GM19240 (cell line): ENCODE results near the gene ARCN1.

ENCODE experiments used
- DNase-seq: peaks from one replicate; pipeline ENCODE4 v3.0.0; 2011; ENCODE audit warnings: low spot score; ENCODE audit not compliant: insufficient read length

Gene ARCN1

DNA sequence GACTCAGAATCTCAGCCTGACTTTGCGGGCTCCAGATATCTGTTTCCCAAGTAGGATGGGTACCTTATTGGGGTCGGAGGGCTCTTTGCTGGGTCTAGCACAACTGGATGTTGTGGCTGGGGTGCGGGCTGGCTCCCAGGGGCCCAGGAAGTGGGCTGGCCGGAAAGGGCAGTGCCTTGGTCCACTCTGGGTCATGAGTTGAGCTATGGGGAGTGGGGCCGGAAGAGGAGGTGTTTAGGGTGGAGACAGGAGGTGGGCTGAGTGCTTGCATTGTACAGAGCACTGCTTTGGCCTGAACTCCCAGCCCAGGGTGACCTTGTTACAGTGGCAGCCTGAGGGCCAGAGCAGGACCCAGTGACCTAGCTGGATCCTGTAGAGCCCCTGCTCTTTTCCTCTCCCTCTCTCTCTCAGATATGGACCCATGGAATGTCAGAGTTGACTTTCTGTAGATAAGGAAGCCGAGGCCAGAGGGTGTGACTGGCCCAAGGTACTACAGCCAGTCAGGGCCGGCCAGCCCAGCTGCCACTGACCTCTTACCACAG, 48.4 kb downstream of the ARCN1 start:
- DNase-seq, result no peak

DNA sequence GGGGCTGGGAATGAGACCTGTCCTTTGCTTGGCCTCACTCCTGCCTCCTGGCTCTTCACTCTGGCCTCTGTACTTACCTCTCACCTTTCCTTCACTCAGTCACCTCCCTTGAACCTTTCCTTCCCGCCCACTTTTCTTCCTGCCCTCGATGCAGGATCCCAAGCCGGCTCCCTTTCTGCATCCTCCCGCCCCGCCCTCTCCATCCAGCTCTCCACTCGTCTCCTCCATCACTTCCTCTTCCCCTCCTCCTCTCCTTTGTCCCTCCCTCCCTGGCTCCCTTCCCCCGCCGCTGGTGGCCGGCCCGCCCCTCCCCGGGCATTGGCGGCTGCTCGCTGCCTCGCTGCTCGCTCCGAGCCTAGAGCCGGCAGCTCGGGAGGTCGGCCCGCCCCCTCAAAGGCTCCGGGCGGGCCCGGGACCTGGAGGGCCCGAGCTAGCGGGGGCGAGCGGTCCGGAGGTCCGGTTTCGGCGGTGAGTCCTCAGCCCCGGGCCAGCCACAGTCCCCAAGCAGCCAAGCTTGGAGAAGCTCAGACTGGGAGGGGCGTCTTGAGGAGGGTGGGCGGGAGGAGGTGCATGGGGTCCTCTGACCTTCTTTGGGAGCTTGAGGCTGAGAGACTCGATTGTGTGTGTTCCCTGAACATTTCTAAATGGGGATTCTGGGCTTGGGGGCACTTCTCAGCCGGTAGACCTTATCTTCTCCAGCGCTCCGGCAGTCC, 49.0 kb downstream of the ARCN1 start:
- DNase-seq, result no peak

DNA sequence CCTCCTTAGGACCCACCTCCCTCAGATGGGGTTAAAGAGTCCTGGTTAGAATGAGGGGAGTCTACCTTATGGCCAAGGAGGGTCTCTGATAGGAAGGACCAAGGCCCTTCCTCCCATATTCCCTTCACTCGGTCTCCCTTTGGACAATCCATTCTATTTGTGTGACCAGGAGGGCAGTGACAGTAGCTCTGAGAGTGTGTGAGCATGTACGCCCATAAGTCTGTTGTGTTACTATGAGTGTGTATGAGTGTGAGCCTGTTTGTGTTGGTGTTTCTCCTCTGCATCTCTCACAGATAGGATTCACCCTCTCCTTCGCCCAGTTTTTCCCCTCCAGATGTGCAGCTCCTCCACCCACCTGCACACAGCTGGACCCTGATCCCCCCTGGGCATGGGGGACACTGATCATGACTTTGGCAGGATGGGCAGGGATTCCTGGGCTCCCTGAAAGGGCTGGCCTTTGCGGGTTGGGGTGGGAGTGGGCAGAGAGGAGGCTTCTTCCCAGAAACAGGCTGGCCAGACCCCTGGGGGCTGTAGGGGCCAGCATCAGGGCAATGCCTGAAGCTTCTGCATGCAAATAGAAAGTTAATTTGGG, 49.7 kb downstream of the ARCN1 start:
- no peak for DNase-seq

DNA sequence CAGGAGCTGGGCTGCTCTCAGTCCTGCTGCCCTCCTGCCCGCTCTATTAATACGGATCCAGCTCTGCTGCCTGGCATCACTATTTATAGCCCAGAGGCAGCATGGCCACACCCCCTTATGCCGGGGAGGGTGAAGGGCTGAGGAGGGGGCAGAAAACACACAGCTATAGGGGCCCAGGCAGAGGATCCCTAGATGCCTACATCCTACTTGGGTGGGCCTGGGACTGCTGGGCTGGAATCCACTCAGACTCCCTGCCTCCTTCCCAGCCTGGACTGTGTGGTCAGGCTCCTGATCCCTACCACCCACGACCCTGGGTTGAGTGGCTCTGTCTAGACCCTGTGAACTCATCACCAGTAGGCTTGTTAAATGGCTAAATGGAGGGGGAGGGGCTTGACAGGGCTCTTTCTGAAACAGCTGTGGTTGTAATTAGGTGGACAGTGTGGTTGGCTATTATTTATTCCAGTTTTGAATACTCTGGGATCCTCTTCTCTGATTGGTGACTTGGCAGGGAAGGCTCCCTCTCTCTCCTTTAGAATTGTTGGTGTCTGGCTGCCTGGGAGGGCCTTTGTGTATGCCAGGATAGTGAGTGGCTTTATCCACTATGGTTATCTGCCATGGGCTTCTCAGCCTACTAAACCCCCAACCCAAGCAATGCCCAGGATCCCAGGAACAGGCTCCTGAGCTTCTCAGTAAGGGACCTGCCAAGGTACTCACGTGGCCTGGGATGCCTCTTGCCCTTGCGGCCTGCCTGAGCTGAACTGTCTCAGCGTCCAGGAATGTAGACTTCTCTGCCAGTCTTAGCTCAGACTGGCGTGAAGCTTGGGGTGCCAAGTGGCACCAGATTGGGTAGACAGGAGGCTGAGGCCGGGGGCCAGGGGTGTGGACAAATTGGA, 50.4 kb downstream of the ARCN1 start:
- no peak for DNase-seq

DNA sequence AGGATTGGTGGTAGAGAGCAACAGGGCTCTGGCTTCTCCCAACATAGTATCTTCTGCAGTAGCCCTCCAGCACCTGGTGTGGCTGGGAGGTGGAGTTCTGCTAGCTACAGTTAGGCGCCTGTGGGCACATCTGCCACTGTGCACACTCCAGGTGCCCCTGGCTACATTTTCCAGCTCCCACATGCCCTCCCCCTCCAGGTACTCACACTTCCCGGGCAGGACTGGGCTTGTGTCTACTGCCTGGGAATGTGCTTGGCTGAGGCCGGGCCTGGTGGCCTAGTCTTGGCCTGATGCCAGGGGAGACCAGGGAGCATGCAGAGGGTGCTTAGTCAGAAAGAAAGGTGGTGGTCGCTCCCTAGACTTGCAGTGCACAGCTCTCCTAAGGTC, 51.1 kb downstream of the ARCN1 start:
- no peak for DNase-seq

DNA sequence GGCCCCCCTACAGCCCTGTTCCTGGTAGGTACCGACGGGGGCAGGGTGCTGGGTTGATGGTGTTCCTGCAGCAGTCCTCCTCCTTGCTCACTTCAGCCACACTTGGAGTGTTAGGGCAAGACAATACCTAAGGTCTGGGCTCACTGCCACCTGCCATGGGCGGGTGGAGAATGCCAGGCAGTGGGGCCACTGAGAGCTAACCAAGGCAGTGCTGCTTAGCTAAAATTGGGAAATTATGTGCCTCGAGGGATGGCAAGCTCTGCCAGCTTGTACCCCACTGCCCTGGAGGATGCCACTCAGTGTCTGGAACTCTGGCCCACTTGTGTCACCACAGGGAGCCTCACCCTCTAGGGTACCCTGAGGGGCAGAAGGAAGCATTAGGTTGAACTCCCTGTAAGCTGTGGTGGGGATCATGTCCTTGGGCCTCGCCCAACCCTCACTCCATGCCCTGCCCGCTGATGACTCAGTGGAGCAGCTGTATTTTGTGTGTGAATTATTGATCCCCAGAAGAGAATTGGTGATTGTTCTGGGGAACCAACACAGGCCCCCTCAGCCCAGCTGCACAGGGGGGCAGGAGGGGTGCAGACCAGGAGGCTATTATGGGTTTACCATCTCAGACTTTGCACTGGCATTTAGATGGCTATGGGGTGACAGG, 53.0 kb downstream of the ARCN1 start:
- DNase-seq, result no peak

DNA sequence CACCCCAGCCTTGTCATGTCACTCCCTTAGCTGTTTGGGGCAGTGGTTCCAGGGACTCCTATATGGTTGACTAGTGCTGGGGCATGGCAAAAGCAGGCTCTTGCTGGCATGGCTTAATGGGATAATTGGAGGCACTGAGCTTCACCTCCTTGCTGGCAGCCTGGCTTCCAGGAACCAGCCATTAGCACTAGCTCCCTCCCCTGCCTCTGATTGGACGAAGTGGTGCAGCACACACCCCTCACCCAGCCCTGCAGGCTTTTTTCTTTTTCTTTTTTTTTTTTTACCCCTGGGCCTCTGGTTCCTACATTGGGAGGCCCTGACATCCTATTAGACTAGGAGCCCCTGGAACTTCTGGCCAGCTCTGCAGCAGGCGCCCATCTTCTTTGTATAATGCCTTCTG, 53.8 kb downstream of the ARCN1 start:
- no peak for DNase-seq

DNA sequence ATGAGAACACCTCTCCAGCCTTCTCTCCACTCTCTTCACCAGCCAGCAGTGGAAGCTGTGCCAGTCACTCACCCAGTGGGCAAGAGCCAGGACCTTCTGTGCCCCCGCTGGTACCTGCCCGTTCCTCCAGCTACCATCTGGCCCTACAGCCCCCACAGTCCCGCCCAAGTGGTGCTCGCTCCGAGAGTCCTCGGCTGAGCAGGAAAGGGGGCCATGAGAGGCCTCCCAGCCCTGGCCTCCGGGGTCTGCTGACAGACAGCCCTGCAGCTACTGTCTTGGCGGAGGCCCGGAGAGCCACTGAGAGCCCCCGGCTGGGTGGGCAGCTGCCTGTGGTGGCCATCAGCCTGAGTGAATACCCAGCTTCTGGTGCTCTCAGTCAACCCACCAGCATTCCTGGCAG, 55.4 kb downstream of the ARCN1 start:
- no peak for DNase-seq

DNA sequence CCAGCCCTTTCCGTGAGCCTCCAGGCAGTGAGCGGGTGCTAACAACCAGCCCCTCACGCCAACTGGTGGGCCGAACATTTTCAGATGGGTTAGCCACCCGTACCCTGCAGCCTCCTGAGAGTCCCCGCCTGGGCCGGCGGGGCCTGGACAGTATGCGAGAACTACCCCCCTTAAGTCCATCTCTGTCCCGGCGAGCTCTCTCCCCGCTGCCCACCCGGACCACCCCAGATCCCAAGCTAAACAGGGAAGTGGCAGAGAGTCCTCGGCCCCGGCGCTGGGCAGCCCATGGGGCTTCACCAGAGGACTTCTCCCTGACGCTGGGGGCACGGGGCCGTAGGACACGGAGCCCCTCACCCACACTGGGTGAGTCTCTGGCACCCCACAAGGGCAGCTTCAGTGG, 55.8 kb downstream of the ARCN1 start:
- DNase-seq, result no peak

DNA sequence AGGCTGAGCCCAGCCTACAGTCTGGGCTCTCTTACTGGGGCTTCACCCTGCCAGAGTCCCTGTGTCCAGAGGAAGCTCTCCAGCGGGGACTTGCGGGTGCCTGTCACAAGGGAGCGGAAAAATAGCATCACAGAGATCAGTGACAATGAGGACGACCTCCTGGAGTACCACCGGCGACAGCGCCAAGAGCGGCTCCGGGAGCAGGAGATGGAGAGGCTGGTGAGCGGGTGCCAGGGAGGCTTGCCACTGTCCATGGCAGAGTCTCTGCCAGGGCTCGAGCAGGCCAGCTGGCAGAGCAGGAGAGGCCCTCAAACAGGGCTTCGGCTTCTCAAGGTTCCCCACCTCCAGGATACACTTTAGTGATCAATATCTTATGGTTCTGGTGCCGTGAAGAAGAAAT, 56.2 kb downstream of the ARCN1 start:
- no peak for DNase-seq

DNA sequence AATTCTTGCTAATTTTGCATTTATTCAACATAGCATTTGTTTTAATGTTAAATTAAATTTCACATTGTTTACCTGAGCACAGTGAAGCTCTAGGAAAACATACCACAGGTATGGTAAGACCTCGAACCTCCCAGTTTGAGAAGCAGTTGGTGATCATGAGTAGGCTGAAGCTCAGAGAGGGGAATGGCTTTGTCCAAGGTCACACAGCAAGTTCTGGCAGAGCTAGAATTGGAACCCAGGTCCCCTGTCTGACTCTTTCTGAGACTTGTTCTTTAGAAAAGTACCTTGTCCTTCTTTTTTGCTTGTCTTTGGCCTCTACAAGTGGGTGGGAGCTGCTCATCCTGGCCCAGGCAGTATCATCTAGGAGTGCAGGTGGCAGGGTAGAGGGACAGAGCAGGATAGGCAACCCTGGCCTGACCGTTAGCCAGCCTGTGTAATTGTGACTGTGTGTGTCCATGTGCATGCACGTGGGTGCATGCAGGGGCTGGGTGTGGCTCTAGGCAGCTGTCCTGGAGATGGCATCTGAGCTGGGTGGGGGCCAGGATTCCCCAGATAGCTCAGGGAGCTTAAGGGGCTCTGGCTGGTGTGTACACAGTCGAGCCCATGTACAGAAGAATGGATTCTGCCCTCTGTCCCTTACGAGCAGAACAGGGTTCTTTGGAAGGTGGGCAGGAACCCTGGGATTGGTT, 56.8 kb downstream of the ARCN1 start:
- no peak for DNase-seq

DNA sequence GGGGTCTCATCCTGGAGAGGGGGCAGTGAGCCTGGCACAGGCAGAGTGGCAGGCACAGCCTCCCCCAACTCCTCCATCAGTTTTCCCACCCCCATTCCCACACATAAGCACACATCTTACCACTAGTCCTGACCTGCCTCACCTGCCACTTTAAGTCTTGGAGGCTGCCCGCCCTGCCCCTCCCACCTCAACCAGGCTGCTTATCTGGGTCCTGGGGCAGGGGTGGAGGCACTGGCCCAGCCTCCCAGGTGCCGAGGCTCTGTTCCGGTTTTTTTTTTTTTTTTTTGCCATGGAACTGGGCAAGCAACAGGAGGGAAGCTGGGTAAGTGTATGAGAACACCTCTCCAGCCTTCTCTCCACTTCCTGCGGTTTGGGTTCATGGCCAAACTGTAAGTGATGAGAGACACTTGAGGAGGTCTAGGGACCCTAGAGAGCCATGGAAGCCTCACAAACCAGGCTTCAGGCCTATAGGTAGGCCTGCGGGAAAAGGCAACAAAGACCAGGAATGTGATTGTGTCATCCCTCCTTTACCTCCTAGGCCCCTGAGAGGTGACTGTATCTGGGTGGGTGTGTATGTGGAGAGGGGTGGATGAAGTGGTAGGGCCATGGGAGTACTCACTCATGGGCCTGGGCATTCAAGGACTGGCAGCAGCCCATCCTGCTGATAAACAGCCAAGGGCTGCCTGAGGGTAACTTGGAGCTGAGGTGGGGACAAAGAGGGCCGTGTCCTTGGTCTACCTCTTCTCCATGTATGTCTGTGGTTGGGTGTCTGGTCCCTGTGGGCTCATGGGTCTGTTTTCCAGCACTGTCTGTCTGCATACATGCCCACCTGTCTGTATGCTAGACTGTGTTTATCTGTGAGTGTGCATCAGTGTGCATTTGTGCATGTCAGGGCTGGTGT, 57.8 kb downstream of the ARCN1 start:
- no peak for DNase-seq

DNA sequence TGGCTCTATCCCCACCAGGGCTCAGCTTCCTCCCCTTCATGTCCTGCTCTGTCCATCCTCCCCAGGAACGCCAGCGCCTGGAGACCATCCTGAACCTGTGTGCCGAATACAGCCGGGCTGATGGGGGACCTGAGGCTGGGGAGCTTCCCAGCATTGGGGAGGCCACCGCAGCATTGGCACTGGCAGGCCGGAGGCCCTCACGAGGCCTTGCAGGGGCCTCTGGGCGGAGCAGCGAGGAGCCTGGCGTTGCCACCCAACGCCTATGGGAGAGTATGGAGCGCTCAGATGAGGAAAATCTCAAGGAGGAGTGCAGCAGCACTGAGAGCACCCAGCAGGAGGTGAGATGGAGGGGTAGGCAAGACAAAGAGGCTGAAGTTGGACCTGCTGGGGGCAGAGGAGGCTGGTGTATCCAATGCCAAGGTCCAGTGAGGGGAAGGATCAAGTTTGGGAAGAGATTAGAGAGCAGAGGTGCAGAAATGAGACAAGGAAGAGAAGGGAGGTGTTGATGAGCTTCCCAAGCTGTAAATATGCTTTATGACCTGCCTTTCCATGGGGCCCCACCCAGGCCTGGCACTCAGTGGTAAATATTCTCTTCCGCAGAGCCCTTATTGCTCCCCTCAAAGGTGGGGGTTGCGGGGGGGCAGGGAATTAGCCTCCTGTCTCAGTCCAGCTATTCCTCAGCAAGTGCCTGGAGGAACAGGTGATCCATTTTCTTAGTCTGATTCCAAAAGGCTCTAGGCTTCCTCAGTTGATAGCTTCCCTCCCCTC, 59.1 kb downstream of the ARCN1 start:
- no peak for DNase-seq

DNA sequence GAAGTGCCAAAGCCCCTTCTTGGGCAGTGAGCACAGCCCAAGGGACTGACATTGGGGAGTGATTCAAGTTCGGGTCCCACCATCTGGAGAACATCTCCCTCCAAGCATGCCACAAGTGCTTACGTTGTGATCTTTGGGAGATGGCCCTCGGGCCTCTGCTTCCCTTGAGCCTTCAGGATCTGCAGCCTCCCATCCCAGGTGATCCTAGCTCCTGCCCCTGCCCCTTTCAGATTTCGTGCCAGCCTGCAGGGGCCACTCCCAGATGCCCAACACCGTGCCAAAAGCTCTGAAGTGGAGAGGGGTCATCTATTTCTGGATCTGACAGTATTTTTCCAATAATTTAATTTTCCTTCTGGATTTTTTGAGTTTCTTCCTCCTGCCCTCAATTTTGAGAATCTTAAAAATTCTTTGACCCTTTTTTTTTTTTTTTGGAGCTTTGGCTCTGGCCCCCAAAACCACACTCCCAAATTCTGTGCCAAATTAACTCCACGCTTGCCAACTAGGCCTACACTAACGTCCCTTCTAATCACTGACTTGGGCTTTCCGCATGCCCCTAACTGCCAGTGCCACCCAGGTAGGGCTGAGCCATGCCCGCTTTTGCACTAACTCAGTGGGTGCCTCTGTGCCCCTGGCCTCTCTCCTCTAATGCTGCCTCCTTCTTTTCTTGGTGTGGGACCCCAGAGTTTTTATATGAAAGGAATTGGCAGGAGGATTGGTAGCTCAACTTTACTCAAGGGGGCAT, 60.5 kb downstream of the ARCN1 start:
- DNase-seq, result no peak

DNA sequence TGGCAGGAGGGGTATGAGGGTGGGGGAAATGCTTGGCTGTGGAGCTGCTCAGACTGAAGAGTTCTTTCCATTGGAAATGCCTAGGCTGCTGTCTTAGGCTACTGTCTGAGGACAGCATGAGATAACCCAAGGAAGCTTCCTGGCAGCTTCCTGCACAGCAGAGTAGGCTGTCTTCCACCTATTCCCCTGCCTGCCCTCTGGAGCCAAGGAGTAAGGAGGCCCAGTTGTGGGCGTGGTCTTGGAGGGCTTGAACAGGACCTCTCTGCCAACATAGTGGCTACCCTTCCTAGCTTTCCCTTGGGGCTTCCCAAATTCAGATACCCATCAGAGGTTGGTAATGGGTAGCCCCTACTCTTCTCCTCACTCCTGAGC, 61.1 kb downstream of the ARCN1 start:
- no peak for DNase-seq

DNA sequence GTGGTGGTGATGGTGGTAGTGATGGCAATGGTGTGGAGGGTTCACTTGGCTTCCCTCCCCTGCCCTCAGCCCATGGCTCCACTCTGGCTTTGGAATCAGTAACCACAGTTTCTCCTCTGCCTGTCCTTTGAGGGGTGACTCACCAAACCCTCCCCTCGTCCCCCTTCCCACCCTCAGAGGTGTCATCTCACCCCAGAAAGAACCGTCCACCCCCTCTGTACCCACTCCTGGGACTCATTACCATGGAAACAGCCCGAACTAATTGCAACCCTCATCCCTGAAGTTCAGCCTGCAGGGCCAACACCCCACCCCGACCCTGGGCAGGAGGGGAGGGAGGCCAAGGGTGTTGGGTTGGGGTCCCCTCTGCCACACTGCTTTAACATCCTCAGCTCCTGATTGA, 61.8 kb downstream of the ARCN1 start:
- DNase-seq, result no peak

DNA sequence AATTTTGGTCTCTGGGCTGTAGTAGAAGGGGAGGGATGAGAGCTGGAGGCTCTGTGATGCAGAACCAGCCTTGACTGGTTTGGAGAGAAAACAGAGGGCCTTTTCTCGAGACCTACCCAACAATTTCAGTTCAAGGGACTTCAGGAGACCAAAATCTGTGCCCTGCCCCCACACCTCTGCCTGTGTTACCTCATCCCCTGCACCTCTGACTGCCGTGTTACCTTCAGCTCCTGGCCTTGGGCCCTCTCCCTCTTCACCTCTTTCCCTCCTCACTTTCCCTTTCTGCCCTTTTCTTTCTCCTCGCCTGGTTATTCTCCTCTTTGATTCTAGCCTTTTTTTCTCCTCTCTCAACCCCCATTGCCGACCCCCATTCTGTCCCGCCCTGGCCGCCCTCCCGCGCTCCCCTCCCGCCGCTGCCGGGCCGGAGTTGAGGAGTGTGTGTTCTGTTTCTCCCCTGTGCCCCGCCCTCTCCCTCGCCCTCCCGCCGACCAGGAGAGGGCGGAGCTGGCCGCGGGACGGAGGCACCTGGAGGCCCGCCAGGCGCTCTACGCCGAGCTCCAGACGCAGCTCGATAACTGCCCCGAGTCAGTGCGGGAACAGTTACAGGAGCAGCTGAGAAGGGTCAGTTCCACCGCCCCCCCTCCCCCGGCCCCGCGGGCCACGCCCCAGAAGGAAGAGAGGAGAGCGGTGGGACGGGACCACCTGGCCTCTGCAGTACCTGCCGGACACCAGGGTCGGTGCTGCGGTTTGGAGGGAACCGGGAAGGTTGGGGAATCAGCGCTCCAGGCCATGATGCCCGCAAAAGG, 62.4 kb downstream of the ARCN1 start:
- no peak for DNase-seq

DNA sequence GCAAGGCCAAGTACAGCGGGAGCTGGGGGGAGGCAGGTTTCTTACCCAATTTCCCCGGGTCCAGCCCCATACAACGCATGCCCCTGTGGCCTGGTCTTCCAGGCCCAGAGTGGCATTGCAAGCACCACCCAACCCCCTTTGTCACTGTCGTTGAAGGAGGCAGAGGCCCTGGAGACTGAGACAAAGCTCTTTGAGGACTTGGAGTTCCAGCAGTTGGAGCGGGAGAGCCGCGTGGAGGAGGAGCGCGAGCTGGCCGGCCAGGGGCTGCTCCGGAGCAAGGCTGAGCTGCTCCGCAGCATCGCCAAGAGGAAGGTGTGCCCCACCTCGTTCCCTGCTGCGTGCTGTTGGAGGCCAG, 63.0 kb downstream of the ARCN1 start:
- no peak for DNase-seq
